Ishikawa (cell line): ENCODE data around the gene INPP4B.

Experiments
- CEBPB ChIP-seq: IDR thresholded peaks from 2 replicates; pipeline ENCODE4 v1.6.1; 2012
- CREB1 ChIP-seq: IDR thresholded peaks from 2 replicates; pipeline ENCODE4 v1.6.1; 2012; ENCODE audit warnings: low read depth
- EGR1 ChIP-seq: IDR thresholded peaks from 2 replicates; pipeline ENCODE4 v1.6.1; 2012
- EP300 ChIP-seq: IDR thresholded peaks from 2 replicates; pipeline ENCODE4 v1.6.1; 2012; ENCODE audit warnings: borderline replicate concordance
- FOXM1 ChIP-seq: IDR thresholded peaks from 2 replicates; pipeline ENCODE4 v1.6.1; 2012; ENCODE audit warnings: low read depth, borderline replicate concordance
- NFIC ChIP-seq: IDR thresholded peaks from 2 replicates; pipeline ENCODE4 v1.6.1; 2012
- RAD21 ChIP-seq: IDR thresholded peaks from 2 replicates; pipeline ENCODE4 v1.6.1; 2012; ENCODE audit warnings: low read depth
- TAF1 ChIP-seq: IDR thresholded peaks from 2 replicates; pipeline ENCODE4 v1.6.1; 2012; ENCODE audit warnings: low read depth, mild to moderate bottlenecking
- TCF12 ChIP-seq: IDR thresholded peaks from 2 replicates; pipeline ENCODE4 v1.6.1; 2012; ENCODE audit warnings: low read depth
- TEAD4 ChIP-seq: IDR thresholded peaks from 2 replicates; pipeline ENCODE4 v1.6.1; 2012
- YY1 ChIP-seq: IDR thresholded peaks from 2 replicates; pipeline ENCODE4 v1.6.1; 2012; ENCODE audit warnings: low read depth
- ZBTB7A ChIP-seq: IDR thresholded peaks from 2 replicates; pipeline ENCODE4 v1.6.1; 2012; ENCODE audit warnings: low read depth
- TF ChIP-seq, protein P1 (sequence below): IDR thresholded peaks from 2 replicates; pipeline ENCODE4 v1.6.1; 2012
- TF ChIP-seq, protein P2 (sequence below): IDR thresholded peaks from 2 replicates; pipeline ENCODE4 v1.6.1; 2012
- TF ChIP-seq, protein P3 (sequence below): IDR thresholded peaks from 2 replicates; pipeline ENCODE4 v1.6.1; 2012; ENCODE audit warnings: low read depth, mild to moderate bottlenecking

Gene INPP4B

DNA sequence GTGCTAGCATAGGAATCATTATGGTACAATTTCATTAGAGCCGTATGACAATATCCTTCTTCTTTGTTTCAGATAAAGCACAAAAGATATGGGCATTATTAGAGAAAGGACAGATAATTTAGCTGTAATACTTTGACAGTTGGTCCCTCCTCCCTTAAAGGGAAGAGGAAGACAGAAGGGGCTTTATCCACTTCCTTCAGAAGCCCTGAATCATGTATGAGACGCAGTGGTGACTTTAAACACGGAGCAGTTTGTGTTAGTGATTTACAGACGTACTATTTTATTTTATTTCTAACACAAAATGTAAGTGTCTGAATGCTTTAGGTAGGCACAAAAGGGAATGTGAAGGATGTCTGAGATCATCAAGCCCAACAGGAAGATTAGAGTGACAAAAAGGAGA lies 742.1 kb downstream of the INPP4B start:
- no peak for TF ChIP-seq FOXM1
- TF ChIP-seq TEAD4: no peak
- TF ChIP-seq NFIC: no peak
- TF ChIP-seq CEBPB: no peak
- TF ChIP-seq YY1: no peak
- TF ChIP-seq ZBTB7A: no peak
- TF ChIP-seq, protein P1, sequence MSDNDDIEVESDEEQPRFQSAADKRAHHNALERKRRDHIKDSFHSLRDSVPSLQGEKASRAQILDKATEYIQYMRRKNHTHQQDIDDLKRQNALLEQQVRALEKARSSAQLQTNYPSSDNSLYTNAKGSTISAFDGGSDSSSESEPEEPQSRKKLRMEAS: no peak
- TF ChIP-seq, protein P2, sequence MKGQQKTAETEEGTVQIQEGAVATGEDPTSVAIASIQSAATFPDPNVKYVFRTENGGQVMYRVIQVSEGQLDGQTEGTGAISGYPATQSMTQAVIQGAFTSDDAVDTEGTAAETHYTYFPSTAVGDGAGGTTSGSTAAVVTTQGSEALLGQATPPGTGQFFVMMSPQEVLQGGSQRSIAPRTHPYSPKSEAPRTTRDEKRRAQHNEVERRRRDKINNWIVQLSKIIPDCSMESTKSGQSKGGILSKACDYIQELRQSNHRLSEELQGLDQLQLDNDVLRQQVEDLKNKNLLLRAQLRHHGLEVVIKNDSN: no peak
- TF ChIP-seq TAF1: no peak

DNA sequence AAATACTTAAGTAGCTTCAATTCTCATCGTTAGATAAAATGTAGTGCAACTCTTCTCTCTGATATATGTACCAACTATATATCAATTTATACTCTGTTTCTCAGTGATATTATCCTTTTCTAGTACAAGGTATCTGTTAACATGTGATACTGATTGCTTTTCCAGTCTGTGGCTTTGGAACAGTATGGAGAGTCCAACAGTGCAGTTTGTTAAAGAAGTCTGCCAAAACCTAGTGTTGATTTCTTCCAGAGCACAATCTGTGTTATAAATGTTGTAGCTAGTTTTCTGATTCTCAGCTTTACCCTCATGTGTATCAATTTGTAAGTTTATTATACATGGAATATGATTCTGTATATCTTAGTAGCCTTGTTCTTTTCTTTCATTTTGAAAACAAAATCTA lies 744.7 kb downstream of the INPP4B start:
- TF ChIP-seq, protein P1: no peak
- TF ChIP-seq NFIC (no peak), RAD21 (no peak), EGR1 (no peak)

DNA sequence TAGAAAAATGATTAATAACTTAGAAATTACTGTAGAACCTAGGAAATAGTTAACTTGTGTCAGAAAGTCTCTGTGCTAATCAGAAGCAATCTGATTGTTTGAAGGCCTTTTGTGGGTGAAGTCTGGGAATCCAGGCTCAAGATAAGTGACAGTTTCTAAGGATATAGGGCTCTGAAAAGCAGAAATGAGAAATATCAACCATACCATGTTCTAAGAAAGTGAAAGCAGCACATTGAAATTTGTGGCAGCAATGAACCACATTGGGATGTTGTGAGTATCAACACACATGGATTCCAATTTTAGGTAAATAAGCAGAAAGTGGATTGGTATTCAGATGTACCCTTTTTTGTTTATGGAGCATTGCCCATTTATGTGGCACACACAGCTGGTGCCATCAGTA lies 745.2 kb downstream of the INPP4B start:
- no peak for TF ChIP-seq YY1
- TF ChIP-seq CREB1: no peak
- no peak for TF ChIP-seq CEBPB
- TF ChIP-seq EP300: no peak
- TF ChIP-seq, protein P2: no peak
- no peak for TF ChIP-seq TAF1
- no peak for TF ChIP-seq RAD21
- TF ChIP-seq, protein P3, sequence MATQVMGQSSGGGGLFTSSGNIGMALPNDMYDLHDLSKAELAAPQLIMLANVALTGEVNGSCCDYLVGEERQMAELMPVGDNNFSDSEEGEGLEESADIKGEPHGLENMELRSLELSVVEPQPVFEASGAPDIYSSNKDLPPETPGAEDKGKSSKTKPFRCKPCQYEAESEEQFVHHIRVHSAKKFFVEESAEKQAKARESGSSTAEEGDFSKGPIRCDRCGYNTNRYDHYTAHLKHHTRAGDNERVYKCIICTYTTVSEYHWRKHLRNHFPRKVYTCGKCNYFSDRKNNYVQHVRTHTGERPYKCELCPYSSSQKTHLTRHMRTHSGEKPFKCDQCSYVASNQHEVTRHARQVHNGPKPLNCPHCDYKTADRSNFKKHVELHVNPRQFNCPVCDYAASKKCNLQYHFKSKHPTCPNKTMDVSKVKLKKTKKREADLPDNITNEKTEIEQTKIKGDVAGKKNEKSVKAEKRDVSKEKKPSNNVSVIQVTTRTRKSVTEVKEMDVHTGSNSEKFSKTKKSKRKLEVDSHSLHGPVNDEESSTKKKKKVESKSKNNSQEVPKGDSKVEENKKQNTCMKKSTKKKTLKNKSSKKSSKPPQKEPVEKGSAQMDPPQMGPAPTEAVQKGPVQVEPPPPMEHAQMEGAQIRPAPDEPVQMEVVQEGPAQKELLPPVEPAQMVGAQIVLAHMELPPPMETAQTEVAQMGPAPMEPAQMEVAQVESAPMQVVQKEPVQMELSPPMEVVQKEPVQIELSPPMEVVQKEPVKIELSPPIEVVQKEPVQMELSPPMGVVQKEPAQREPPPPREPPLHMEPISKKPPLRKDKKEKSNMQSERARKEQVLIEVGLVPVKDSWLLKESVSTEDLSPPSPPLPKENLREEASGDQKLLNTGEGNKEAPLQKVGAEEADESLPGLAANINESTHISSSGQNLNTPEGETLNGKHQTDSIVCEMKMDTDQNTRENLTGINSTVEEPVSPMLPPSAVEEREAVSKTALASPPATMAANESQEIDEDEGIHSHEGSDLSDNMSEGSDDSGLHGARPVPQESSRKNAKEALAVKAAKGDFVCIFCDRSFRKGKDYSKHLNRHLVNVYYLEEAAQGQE: no peak
- no peak for TF ChIP-seq EGR1
- TF ChIP-seq, protein P1: no peak
- no peak for TF ChIP-seq NFIC
- TF ChIP-seq TEAD4: no peak
- no peak for TF ChIP-seq ZBTB7A
- no peak for TF ChIP-seq FOXM1
- TF ChIP-seq TCF12: no peak

DNA sequence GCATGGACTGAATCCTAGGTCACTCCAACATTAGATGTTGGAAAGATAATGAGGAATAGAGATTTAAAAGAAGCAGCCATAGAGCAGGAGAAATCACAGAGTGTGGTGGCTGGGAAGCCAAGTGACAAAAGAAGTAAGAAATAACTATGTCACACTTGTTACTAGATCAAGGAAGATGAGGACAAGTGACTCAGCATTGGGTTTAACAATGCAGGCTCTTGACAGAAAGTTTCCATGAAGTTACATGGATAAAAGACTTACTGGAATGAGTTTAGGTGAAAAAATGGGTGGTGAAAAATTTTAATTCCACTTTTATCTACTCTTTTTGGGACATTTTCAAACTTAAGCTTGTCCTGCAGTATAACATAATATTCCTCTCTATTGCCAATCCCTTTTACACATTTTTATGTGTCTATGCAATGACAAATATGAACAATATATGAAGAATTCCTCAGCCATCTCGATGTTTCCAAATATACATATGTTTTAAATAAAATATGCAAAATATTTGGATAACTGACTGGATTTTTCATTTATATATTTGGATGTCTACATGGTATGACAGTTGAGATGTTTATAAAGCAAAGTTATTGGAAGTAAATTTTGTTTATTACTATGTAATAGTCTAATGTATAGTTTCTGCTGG lies 747.1 kb downstream of the INPP4B start:
- TF ChIP-seq EGR1 (no peak), CEBPB (no peak), TEAD4 (no peak), EP300 (no peak), FOXM1 (no peak)
- TF ChIP-seq, protein P2: no peak

DNA sequence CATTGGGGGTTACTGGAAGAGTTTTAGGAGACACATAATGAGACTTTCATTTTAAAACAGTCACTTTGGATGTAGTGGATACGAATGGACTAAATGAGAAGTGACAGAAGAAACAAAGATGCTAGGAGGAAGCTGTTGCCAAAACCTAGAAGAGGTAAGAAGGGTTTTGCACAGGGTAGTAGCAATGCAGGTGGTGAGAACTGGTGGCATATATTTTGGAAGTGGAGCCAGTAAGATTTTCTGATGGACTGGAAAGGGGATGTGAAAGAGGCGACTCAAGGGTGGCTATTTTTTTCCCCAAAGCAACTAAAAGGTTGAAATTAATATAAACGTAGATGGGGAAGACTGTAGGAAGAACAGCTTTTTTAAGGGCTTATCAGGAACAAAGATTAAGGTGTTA lies 747.7 kb downstream of the INPP4B start:
- TF ChIP-seq CEBPB (no peak), ZBTB7A (no peak), TEAD4 (no peak)
- TF ChIP-seq, protein P1: no peak
- TF ChIP-seq, protein P2: no peak

DNA sequence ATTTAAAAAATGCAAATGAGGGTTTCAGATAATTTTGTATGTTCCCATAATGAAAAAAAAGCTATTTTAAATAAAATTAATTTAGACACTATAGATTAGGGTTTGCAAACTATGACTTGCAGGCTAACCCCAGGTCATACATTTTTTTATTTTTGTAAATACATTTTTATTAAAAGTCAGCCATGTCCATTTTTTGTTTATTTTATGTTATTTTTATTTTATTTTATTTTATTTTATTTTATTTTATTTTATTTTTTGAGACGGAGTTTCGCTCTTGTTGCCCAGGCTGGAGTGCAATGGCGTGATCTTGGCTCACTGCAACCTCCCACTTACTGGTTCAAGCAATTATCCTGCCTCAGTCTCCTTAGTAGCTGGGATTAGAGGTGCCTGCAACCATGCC lies 749.1 kb downstream of the INPP4B start:
- no peak for TF ChIP-seq CREB1
- no peak for TF ChIP-seq RAD21
- TF ChIP-seq, protein P2: no peak
- TF ChIP-seq ZBTB7A: no peak
- TF ChIP-seq, protein P3: no peak
- TF ChIP-seq TAF1: no peak
- TF ChIP-seq YY1: no peak
- no peak for TF ChIP-seq NFIC
- TF ChIP-seq CEBPB: no peak
